ENCODE results near the gene TMOD3.

- TF ChIP-seq POLR2AphosphoS5 (IDR thresholded peaks at IDR 0.05; ENCODE audit: borderline replicate concordance, low read depth, low read length) (no peak), FOXP2 (optimal IDR thresholded peaks at IDR 0.05; ENCODE audit: control extremely low read depth, extremely low read length, insufficient read depth) (no peak)
Observed at GRCh38 chr15:51865317-51865716, 35.9 kb downstream of the TMOD3 start.
